A673 (cell line): ENCODE measurements around the gene SPRED1.

ENCODE experiments used
- CTCF ChIP-seq: fragments of 300-800, 200-600 bp; sonication (generic); conservative IDR thresholded peaks from 2 replicates; pipeline ENCODE4 v1.5.1; 2017; ENCODE audit warnings: low read depth, mild to moderate bottlenecking, antibody characterized with exemption, low read length, moderate library complexity, mixed read lengths
- EZH2 ChIP-seq: fragments of 200-600 bp; sonication (generic); IDR thresholded peaks from 2 replicates; pipeline ENCODE4 v1.6.1; 2017; ENCODE audit warnings: borderline replicate concordance, low read depth, mild to moderate bottlenecking, mixed read lengths, antibody characterized with exemption, low read length; ENCODE audit not compliant: poor library complexity, severe bottlenecking

- TF ChIP-seq CTCF (no peak), EZH2 (no peak)
Observed at GRCh38 chr15:38257676-38258075, 5.0 kb downstream of the SPRED1 start.
